Endothelial cell of umbilical vein (primary cell): Measurements from ENCODE around the gene KLK5. TPM values are rescaled to one million over a fixed set of nuclear protein-coding genes. Genes with fewer than 3 reads are reported as not detected.

Experiments used
- BruUV-seq: library from RNA; stranded (reverse); fragments of 400-500 nt; replicated peaks from 2 replicates; lab custom pipeline; 2021; lab: Mats Ljungman, UMichigan
- CTCF ChIA-PET: fragments of 300-600, 350-600 bp; sonication (Branson Sonifier 250); formaldehyde crosslinking; loops from one replicate; lab custom pipeline; 2021; ENCODE audit warnings: antibody characterized with exemption, inconsistent platforms; lab: Charles Lee
- POLR2A ChIA-PET: fragments of 300-600, 350-600 bp; sonication (Branson Sonifier 250); formaldehyde crosslinking; loops from one replicate; lab custom pipeline; 2021; ENCODE audit warnings: antibody characterized with exemption, inconsistent platforms; lab: Charles Lee
- DNase-seq: peaks from one replicate; pipeline ENCODE4 v3.0.0-alpha.2; 2011; ENCODE audit warnings: low read depth, low spot score
- FAIRE-seq: peaks from 2 replicates; lab custom pipeline; 2011; peaks lifted over from hg19 to GRCh38; lab: Jason Lieb, UNC
- H2AFZ ChIP-seq: 2 replicates; pipeline ENCODE4 v1.6.0; 2012; ENCODE audit warnings: low read depth, low read length, control low read depth, inconsistent platforms
- H3K27ac ChIP-seq: 2 replicates; pipeline ENCODE4 v1.5.1; 2011; ENCODE audit warnings: low read depth, mild to moderate bottlenecking, control low read depth, low read length, moderate library complexity; ENCODE audit not compliant: insufficient read depth
- H3K27me3 ChIP-seq, 2 experiments: 2 replicates each; pipeline versions ENCODE4 v1.6.0 to v1.6.1; 2011; ENCODE audit warnings: low read length in 2 of 2, mixed read lengths in 1 of 2; ENCODE audit not compliant: control insufficient read depth in 2 of 2, insufficient read depth in 2 of 2
- H3K36me3 ChIP-seq, 2 experiments: 2 replicates in 1 of 2; 3 replicates in 1 of 2; pipeline ENCODE4 v1.5.1; 2011; ENCODE audit warnings: low read length in 2 of 2, mild to moderate bottlenecking in 1 of 2, moderate library complexity in 1 of 2; ENCODE audit not compliant: control insufficient read depth in 2 of 2, insufficient read depth in 2 of 2; ENCODE audit errors: extremely low read depth in 1 of 2
- H3K4me1 ChIP-seq: 3 replicates; pipeline ENCODE4 v1.5.1; 2011; ENCODE audit warnings: mild to moderate bottlenecking, low read length; ENCODE audit not compliant: control insufficient read depth, insufficient read depth; ENCODE audit errors: extremely low read depth
- H3K4me2 ChIP-seq: 2 replicates; pipeline ENCODE4 v1.6.1; 2011; ENCODE audit warnings: low read length, control low read depth, mixed read lengths; ENCODE audit not compliant: insufficient read depth
- H3K4me3 ChIP-seq, 3 experiments: fragments of 200-600 bp in 1 of 3; sonication (generic), shearing (Covaris generic) in 1 of 3; replicated peaks in 1 of 3; 2 replicates each; pipeline ENCODE4 v1.5.1; 2011 to 2016; ENCODE audit warnings: control low read depth in 3 of 3, low read length in 3 of 3, mild to moderate bottlenecking in 2 of 3, inconsistent platforms in 1 of 3, low read depth in 1 of 3, moderate library complexity in 1 of 3; ENCODE audit not compliant: insufficient read depth in 1 of 3
- H3K79me2 ChIP-seq: 2 replicates; pipeline ENCODE4 v1.6.0; 2012; ENCODE audit warnings: low read length, inconsistent platforms; ENCODE audit not compliant: control insufficient read depth, insufficient read depth
- H3K9ac ChIP-seq: replicated peaks from 2 replicates; pipeline ENCODE3; 2011; ENCODE audit warnings: low read length, control low read depth; ENCODE audit not compliant: insufficient read depth; ENCODE audit errors: extremely low read depth
- H3K9me1 ChIP-seq: replicated peaks from 3 replicates; pipeline ENCODE4 v1.6.0; 2011; ENCODE audit warnings: mild to moderate bottlenecking, low read length; ENCODE audit not compliant: control insufficient read depth, insufficient read depth; ENCODE audit errors: extremely low read depth
- H3K9me3 ChIP-seq: replicated peaks from 2 replicates; pipeline ENCODE4 v1.5.1; 2012; ENCODE audit warnings: low read length, inconsistent platforms; ENCODE audit not compliant: control insufficient read depth, insufficient read depth
- H4K20me1 ChIP-seq: replicated peaks from 2 replicates; pipeline ENCODE3; 2011; ENCODE audit warnings: mild to moderate bottlenecking, low read length; ENCODE audit not compliant: control insufficient read depth, insufficient read depth; ENCODE audit errors: extremely low read depth
- EZH2 ChIP-seq: IDR thresholded peaks from 2 replicates; pipeline ENCODE4 v1.6.1; 2012; ENCODE audit warnings: borderline replicate concordance, low read depth, mild to moderate bottlenecking, moderate library complexity, low read length, inconsistent platforms; ENCODE audit not compliant: severe bottlenecking
- FOS ChIP-seq: IDR thresholded peaks from 2 replicates; pipeline ENCODE4 v1.6.1; 2011; ENCODE audit warnings: mild to moderate bottlenecking, low read length, moderate library complexity, borderline replicate concordance; ENCODE audit not compliant: insufficient read depth
- GATA2 ChIP-seq: IDR thresholded peaks from 2 replicates; pipeline ENCODE4 v1.7.0; 2011; ENCODE audit warnings: low read depth, mild to moderate bottlenecking, moderate library complexity, mixed read lengths, low read length; ENCODE audit not compliant: insufficient read length, insufficient read depth
- JUN ChIP-seq: IDR thresholded peaks from 2 replicates; pipeline ENCODE4 v1.6.1; 2011; ENCODE audit warnings: borderline replicate concordance, low read depth; ENCODE audit not compliant: insufficient read length, insufficient read depth
- MYC ChIP-seq: IDR thresholded peaks from one replicate; pipeline ENCODE4 v1.6.1; 2011; ENCODE audit warnings: mild to moderate bottlenecking, low read depth, low read length
- POLR2A ChIP-seq: IDR thresholded peaks from 2 replicates; pipeline ENCODE4 v1.6.1; 2012; ENCODE audit warnings: low read depth, mild to moderate bottlenecking, control low read depth, low read length
- POLR2AphosphoS5 ChIP-seq: IDR thresholded peaks from 2 replicates; pipeline ENCODE4 v1.6.1; 2012; ENCODE audit warnings: low read depth, mild to moderate bottlenecking, control low read depth, low read length, moderate library complexity; ENCODE audit not compliant: insufficient read depth
- dilution Hi-C: fragments of 300-500 bp; cut with MboI; formaldehyde crosslinking; loops from one replicate; pipeline ENCODE4 v1.15.0; 2019; ENCODE audit warnings: low sequenced_read_pairs; ENCODE audit not compliant: extremely low pct_ligation_motif_present
- intact Hi-C: fragments of 100-400 bp; cut with micrococcal nuclease; formaldehyde crosslinking; loops from one replicate; pipeline ENCODE4 v1.10.0; 2022
- polyA plus RNA-seq, 4 experiments: library from polyadenylated mRNA; depleted of rRNA in 3 of 4; stranded (reverse) in 3 of 4; unstranded in 1 of 4; fragments of >200 nt; gene quantifications; 2 replicates each; pipeline versions ENCODE4 v1.2.1 to v1.2.3, GENCODE V29; 2011 to 2012; ENCODE audit warnings: missing spikeins in 1 of 4
- total RNA-seq: library from RNA; stranded (reverse); gene quantifications from 2 replicates; pipeline ENCODE4 v1.2.3, GENCODE V29; 2021
- TF ChIP-seq, protein P1 (sequence below): IDR thresholded peaks from 2 replicates; pipeline ENCODE4 v1.6.1; 2011; ENCODE audit not compliant: insufficient read depth, insufficient read length
- TF ChIP-seq, protein P2 (sequence below), 2 donors: IDR thresholded peaks; 1 replicate in 1 of 2; 2 replicates in 1 of 2; pipeline ENCODE4 v1.5.1; 2011; ENCODE audit warnings: low read length in 2 of 2, mild to moderate bottlenecking in 2 of 2, moderate library complexity in 2 of 2, control low read depth in 1 of 2, inconsistent platforms in 1 of 2, low read depth in 1 of 2; ENCODE audit not compliant: insufficient read depth in 1 of 2; ENCODE audit errors: extremely low read depth in 1 of 2

KLK5 gene
- total and polyA plus RNA-seq, 2 donors (not counting 3 experiments of a cell fraction or from before 2014, with no cell fraction given) = not detected

DNA sequence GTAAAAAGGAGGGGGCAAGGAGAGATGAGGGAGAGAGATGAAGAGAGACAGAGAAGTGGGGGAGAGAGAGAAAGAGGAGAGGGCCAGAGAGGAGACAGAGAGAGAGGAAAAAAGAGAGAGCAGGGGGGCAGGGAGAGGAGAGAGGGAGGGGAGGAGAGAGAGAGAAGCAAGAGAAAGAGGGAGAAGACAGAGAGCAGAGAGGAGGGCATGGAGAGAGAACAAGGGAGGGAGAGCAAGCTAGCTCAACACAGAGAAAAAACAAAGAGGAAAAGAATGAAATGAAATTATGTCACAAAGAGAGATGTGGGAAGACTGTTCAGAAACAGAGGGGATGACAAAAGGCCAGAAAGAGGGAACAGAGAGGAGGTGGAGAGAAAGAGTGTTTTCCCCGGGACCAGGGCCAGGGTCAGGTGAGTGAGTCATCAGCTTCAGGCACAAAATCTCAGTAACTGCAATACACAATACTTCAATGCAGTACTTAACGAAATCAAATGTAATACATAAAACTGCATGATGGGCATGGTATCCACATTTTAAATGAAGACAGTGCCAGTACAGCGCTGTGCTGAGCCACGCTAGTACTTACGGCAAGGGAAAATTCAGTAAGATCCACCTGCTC, 26.0 kb upstream of the KLK5 start:
- Histone ChIP-seq H3K9me1 (no peaks in the 10 kb centered on the region), H3K36me3 (no peaks in the 10 kb centered on the region), H3K27me3 (no peaks in the 10 kb centered on the region), H3K4me3 (no peak overlapping the region), H3K9ac (no peak overlapping the region), H4K20me1 (no peaks in the 10 kb centered on the region), H3K4me1 (no peaks in the 10 kb centered on the region), H3K27ac (no peak overlapping the region), H2AFZ (no peak overlapping the region), H3K9me3 (no peaks in the 10 kb centered on the region), H3K4me2 (no peak overlapping the region), H3K79me2 (no peaks in the 10 kb centered on the region)
- no TSS peak for BruUV-seq
- dilution Hi-C loops (no loop called here), intact Hi-C loops (no loop called here)
- DNase-seq = no peak
- ChIA-PET CTCF (no interaction called here), POLR2A (no interaction called here)
- no peak for FAIRE-seq
- TF ChIP-seq POLR2AphosphoS5 (no peak), JUN (no peak), GATA2 (no peak), EZH2 (no peak), FOS (no peak), POLR2A (no peak), MYC (no peak)
- TF ChIP-seq, protein P1, sequence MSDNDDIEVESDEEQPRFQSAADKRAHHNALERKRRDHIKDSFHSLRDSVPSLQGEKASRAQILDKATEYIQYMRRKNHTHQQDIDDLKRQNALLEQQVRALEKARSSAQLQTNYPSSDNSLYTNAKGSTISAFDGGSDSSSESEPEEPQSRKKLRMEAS = no peak
- TF ChIP-seq, protein P2, sequence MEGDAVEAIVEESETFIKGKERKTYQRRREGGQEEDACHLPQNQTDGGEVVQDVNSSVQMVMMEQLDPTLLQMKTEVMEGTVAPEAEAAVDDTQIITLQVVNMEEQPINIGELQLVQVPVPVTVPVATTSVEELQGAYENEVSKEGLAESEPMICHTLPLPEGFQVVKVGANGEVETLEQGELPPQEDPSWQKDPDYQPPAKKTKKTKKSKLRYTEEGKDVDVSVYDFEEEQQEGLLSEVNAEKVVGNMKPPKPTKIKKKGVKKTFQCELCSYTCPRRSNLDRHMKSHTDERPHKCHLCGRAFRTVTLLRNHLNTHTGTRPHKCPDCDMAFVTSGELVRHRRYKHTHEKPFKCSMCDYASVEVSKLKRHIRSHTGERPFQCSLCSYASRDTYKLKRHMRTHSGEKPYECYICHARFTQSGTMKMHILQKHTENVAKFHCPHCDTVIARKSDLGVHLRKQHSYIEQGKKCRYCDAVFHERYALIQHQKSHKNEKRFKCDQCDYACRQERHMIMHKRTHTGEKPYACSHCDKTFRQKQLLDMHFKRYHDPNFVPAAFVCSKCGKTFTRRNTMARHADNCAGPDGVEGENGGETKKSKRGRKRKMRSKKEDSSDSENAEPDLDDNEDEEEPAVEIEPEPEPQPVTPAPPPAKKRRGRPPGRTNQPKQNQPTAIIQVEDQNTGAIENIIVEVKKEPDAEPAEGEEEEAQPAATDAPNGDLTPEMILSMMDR (IDR thresholded peaks at IDR 0.05; ENCODE audit: extremely low read depth in 1 of 2, insufficient read depth in 1 of 2, low read depth in 1 of 2, low read length in 2 of 2) = no peak
